22Rv1 (cell line): ENCODE results near the gene NELL2.

Experiments used
- ZFX ChIP-seq: fragments of 450-650 bp; IDR thresholded peaks from 2 replicates; pipeline ENCODE4 v1.6.1; 2017; ENCODE audit warnings: antibody characterized with exemption, borderline replicate concordance
- TF ChIP-seq, protein P1 (sequence below): fragments of 450-650 bp; IDR thresholded peaks from 2 replicates; pipeline ENCODE4 v1.5.1; 2017; ENCODE audit warnings: mild to moderate bottlenecking

DNA sequence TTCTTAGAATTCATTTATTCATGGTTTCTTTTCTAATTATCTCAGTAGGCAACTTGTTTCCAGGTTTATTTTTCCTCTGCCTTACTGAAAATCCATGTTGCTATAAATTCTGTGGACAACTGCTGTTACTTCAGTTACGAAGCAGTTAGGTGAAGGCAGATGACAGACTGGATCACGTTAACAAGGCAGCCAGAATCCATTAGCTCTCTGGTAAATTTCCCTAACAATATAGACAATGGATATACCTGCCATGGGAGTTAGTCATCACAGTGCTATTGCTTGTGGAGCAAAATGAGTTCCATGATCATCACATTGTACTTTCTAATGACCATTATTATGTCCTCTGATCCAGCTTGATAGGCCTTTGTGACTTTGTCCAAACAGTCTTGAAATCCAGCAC, 291.5 kb downstream of the NELL2 start:
- TF ChIP-seq, protein P1, sequence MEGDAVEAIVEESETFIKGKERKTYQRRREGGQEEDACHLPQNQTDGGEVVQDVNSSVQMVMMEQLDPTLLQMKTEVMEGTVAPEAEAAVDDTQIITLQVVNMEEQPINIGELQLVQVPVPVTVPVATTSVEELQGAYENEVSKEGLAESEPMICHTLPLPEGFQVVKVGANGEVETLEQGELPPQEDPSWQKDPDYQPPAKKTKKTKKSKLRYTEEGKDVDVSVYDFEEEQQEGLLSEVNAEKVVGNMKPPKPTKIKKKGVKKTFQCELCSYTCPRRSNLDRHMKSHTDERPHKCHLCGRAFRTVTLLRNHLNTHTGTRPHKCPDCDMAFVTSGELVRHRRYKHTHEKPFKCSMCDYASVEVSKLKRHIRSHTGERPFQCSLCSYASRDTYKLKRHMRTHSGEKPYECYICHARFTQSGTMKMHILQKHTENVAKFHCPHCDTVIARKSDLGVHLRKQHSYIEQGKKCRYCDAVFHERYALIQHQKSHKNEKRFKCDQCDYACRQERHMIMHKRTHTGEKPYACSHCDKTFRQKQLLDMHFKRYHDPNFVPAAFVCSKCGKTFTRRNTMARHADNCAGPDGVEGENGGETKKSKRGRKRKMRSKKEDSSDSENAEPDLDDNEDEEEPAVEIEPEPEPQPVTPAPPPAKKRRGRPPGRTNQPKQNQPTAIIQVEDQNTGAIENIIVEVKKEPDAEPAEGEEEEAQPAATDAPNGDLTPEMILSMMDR: no peak
- no peak for TF ChIP-seq ZFX
